ENCODE measurements around the gene TGFBR1.

GRCh38 chr9:99083051-99083450 is 21.9 kb upstream of the TGFBR1 start:
- TF ChIP-seq CTCF (conservative IDR thresholded peaks at IDR 0.05), result no peak
- no peak for TF ChIP-seq ZFX (IDR thresholded peaks at IDR 0.05)
